HG02973 (cell line): ENCODE results near the gene SH3GL1.
"Not testable (repeated sequence)": the region's sequence is repeated elsewhere in the genome, so short reads cannot be mapped to it uniquely, and the experiment has no call there.

ENCODE experiments used
- ATAC-seq: cut with Tn5 transposase; IDR thresholded peaks from one replicate; pipeline ENCODE4 v1.9.1; 2021; ENCODE audit warnings: moderate library complexity; ENCODE audit not compliant: unreplicated experiment

Gene SH3GL1

GRCh38 chr19:4347521-4347920 lies 52.8 kb downstream of the SH3GL1 start:
- no peak for ATAC-seq

- no peak for ATAC-seq
Observed at GRCh38 chr19:4346020-4346383, 54.3 kb downstream of the SH3GL1 start.

- ATAC-seq = no peak
Observed at GRCh38 chr19:4345342-4346019, 54.9 kb downstream of the SH3GL1 start.

- ATAC-seq = peak; percentile 54
Observed at GRCh38 chr19:4343370-4344307, 56.7 kb downstream of the SH3GL1 start, which contains the start of gene MPND. MPND (plus strand) TSS chr19:4343562; CDS start chr19:4343594, 32 bp downstream.

GRCh38 chr19:4342615-4343369 lies 57.6 kb downstream of the SH3GL1 start:
- peak; percentile 82 for ATAC-seq

GRCh38 chr19:4342314-4342614 lies 58.1 kb downstream of the SH3GL1 start:
- ATAC-seq = no peak

GRCh38 chr19:4338441-4339355 lies 61.6 kb downstream of the SH3GL1 start, which contains the start of gene STAP2:
STAP2 (minus strand) TSS chr19:4338827; CDS start chr19:4338753, 74 bp downstream.
- no peak for ATAC-seq

GRCh38 chr19:4337906-4338440 lies 62.4 kb downstream of the SH3GL1 start:
- no peak for ATAC-seq

- no peak for ATAC-seq
Observed at GRCh38 chr19:4334929-4335570, 65.3 kb downstream of the SH3GL1 start.

GRCh38 chr19:4329858-4330257 lies 70.5 kb downstream of the SH3GL1 start:
- ATAC-seq = no peak

- ATAC-seq = not testable (repeated sequence)
Observed at GRCh38 chr19:4328991-4329681, 71.2 kb downstream of the SH3GL1 start.

GRCh38 chr19:4328243-4328990 lies 71.9 kb downstream of the SH3GL1 start:
- peak; percentile 64 for ATAC-seq

GRCh38 chr19:4327877-4328242 lies 72.5 kb downstream of the SH3GL1 start:
- no peak for ATAC-seq

GRCh38 chr19:4327252-4327876 lies 73.0 kb downstream of the SH3GL1 start:
- ATAC-seq = no peak

- no peak for ATAC-seq
Observed at GRCh38 chr19:4326837-4327251, 73.5 kb downstream of the SH3GL1 start.

- ATAC-seq = no peak
Observed at GRCh38 chr19:4326215-4326836, 74.0 kb downstream of the SH3GL1 start.

GRCh38 chr19:4324228-4324627 lies 76.1 kb downstream of the SH3GL1 start:
- ATAC-seq = no peak
